Measurements from ENCODE around the gene CD59. TPM values are rescaled to one million over a fixed set of nuclear protein-coding genes. Genes with fewer than 3 reads are reported as not detected.
A peak's percentile ranks its signal among the peaks of the same experiment; 100 is the strongest.

CD59 gene
- total RNA-seq, 1 experiment from 2014 or later, result 204 TPM

DNA sequence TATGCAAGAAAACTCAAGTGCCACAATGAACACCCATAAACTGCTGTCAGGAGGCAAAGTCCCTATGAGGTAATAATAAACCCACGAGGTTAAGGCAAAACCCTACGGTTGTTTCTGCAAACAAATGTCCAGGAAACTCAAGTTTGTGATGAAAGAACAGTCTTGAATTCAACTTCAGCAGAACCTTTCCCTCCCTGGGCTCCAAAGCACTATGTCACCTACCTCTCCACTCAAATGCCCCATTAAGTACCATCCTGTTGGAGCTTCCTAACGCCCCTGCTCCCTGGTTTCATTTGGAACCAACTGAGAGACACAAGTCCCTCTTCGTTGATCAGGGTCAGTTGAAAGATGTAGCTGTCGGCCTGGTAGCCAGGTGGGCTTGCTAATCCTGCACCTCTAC, 33.0 kb downstream of the CD59 start:
- intact Hi-C loops (cut with micrococcal nuclease; ENCODE audit: unreplicated experiment), result loop anchor here (5.0 kb wide), 1 partner anchor 124 kb away; no protein-coding TSS in a partner anchor
- TF ChIP-seq, protein P1, sequence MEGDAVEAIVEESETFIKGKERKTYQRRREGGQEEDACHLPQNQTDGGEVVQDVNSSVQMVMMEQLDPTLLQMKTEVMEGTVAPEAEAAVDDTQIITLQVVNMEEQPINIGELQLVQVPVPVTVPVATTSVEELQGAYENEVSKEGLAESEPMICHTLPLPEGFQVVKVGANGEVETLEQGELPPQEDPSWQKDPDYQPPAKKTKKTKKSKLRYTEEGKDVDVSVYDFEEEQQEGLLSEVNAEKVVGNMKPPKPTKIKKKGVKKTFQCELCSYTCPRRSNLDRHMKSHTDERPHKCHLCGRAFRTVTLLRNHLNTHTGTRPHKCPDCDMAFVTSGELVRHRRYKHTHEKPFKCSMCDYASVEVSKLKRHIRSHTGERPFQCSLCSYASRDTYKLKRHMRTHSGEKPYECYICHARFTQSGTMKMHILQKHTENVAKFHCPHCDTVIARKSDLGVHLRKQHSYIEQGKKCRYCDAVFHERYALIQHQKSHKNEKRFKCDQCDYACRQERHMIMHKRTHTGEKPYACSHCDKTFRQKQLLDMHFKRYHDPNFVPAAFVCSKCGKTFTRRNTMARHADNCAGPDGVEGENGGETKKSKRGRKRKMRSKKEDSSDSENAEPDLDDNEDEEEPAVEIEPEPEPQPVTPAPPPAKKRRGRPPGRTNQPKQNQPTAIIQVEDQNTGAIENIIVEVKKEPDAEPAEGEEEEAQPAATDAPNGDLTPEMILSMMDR (conservative IDR thresholded peaks at IDR 0.05; ENCODE audit: low read depth, low read length), result no peak
- no peak for TF ChIP-seq EZH2 (IDR thresholded peaks at IDR 0.05; ENCODE audit: borderline replicate concordance, low read depth, low read length, poor library complexity, severe bottlenecking)
- DNase-seq (ENCODE audit: low spot score), result no peak
- Histone ChIP-seq H3K27ac (ENCODE audit: low read depth, low read length, poor library complexity, severe bottlenecking) (no peak overlapping the region), H3K4me1 (ENCODE audit: insufficient read depth, low read length, poor library complexity, severe bottlenecking) (peaks cover 23% of the 10 kb centered on the region), H3K27me3 (replicated peaks; ENCODE audit: insufficient read depth, low read depth, low read length, poor library complexity) (no peaks in the 10 kb centered on the region), H3K4me3 (ENCODE audit: low read depth, low read length, poor library complexity, severe bottlenecking) (no peak overlapping the region), H3K9me3 (ENCODE audit: low read depth, low read length, poor library complexity, severe bottlenecking) (no peaks in the 10 kb centered on the region), H3K36me3 (ENCODE audit: insufficient read depth, low read length, poor library complexity, severe bottlenecking) (no peaks in the 10 kb centered on the region)
- ChIA-PET POLR2A (ENCODE audit: low non-redundant PET) (no interaction called here), CTCF (no interaction called here)
- no TSS peak for BruUV-seq (replicated peaks)

DNA sequence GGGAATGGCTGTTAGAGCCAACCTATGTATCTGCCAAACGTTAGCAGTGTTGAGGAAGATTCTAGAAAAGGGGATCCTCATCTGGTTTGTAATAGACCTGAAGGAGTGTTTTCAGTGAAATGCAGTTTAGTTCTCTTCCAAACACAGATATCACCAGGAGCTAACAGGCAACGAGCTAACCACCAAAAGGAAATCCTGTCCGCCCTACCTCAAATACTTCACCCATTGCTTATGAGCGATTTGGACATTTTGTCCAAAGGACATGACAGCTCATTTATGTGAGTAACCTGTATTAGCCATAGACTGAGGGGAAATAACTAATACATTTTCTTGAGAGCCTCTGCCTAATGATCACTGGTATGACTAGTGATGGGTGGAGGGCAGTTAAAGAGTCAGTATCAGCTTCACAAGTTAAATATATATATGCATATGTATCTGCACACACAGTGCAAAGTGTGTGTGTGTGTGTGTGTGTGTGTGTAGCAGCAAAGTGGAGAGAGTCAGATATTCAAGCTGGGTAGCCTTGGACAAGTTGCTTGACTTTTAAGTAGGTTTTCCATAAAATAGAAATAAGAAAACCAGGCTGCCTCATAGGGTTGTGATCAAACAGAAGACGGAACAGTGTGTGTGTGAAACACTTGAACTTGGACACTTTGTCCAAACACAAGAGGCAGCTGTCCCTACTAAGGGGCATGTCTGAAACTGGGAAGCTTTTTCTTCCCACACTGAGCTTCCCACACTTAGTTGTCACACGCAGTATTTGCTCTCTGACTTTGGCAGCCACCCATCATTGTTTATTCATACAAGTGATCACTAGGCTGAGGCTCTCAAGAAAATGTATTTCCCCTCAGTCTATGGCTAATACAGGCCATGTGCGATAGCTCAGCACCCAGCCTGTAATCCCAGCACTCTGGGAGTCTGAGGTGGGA, 34.7 kb downstream of the CD59 start:
- peaks cover 32% of the 10 kb centered on the region for H3K4me1 ChIP-seq (ENCODE audit: insufficient read depth, low read length, poor library complexity, severe bottlenecking)

DNA sequence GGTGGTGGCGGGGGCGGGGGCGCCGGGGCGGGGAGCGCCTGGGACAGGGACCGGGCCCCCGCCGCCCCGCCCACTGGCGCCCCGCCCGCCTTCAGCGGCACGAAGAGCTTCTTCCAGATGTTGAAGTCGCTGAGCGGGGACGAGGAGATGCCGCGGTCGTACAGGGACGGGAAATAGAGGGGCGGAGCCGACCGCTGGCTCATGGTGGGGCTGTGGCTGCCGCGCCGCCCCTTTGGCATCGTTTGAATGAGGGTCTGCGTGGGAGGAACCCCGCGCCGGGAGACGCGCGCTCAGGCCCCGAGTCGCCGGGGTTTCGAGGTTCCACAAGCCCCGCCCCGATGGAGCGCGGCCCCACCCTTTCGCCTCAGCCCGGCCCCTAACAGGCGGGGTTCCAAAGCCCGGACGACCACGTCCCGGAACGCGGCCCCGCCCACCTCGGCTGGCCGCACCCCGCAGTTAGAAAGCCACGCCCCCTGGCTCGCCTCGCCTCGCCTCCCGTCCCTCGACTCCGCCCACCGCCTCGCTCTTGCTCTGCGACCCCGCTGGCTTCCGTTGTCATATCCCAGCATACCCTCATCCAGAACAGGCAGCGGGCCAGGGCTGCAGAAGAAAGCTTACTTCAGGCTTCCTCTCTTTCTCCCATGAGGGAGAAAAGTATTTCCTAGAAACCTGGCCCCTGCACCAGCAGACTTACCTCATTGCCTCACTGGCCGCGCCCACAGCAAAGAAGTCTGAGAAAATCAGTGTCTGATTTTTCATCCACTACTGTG, 35.5 kb downstream of the CD59 start, which contains the start of gene C11orf91:
Gene C11orf91, minus strand, starts transcription at position 325 of the 770 bp plus-strand sequence. Its CDS starts 86 bp downstream, at position 239.
- ChIA-PET POLR2A (ENCODE audit: low non-redundant PET) (interaction anchor here (0.5 to 0.6 kb wide), 4 partner anchors 33 to 732 kb away, joined by 3 to 9 read pairs (median 6); no protein-coding TSS in a partner anchor), CTCF (interaction anchor here (0.5 to 2.6 kb wide), 7 partner anchors 39 to 529 kb away, joined by 5 to 24 read pairs (median 8); partner anchors contain the start of gene KIAA1549L)
- Histone ChIP-seq H3K27me3 (replicated peaks; ENCODE audit: insufficient read depth, low read depth, low read length, poor library complexity) (no peaks in the 10 kb centered on the region), H3K36me3 (ENCODE audit: insufficient read depth, low read length, poor library complexity, severe bottlenecking) (no peaks in the 10 kb centered on the region), H3K27ac (ENCODE audit: low read depth, low read length, poor library complexity, severe bottlenecking) (peak within 1 kb of the TSS; percentile 74), H3K4me1 (ENCODE audit: insufficient read depth, low read length, poor library complexity, severe bottlenecking) (peaks cover 40% of the 10 kb centered on the region), H3K9me3 (ENCODE audit: low read depth, low read length, poor library complexity, severe bottlenecking) (no peaks in the 10 kb centered on the region), H3K4me3 (ENCODE audit: low read depth, low read length, poor library complexity, severe bottlenecking) (peak within 1 kb of the TSS; percentile 42)
- TF ChIP-seq EZH2 (IDR thresholded peaks at IDR 0.05; ENCODE audit: borderline replicate concordance, low read depth, low read length, poor library complexity, severe bottlenecking), result no peak
- intact Hi-C loops (cut with micrococcal nuclease; ENCODE audit: unreplicated experiment), result loop anchor here (5.0 kb wide), 1 partner anchor 127 kb away; no protein-coding TSS in a partner anchor
- no TSS peak for BruUV-seq (replicated peaks)
- peak; percentile 100 for DNase-seq (ENCODE audit: low spot score)

More for the DNA sequence above, 34.7 kb downstream of the CD59 start:
- peak; percentile 62 for DNase-seq (ENCODE audit: low spot score)
- Histone ChIP-seq H3K4me3 (ENCODE audit: low read depth, low read length, poor library complexity, severe bottlenecking) (peak overlapping the region; percentile 42), H3K27me3 (replicated peaks; ENCODE audit: insufficient read depth, low read depth, low read length, poor library complexity) (no peaks in the 10 kb centered on the region), H3K27ac (ENCODE audit: low read depth, low read length, poor library complexity, severe bottlenecking) (peak overlapping the region; percentile 74), H3K36me3 (ENCODE audit: insufficient read depth, low read length, poor library complexity, severe bottlenecking) (no peaks in the 10 kb centered on the region), H3K9me3 (ENCODE audit: low read depth, low read length, poor library complexity, severe bottlenecking) (no peaks in the 10 kb centered on the region)
- BruUV-seq (replicated peaks), result TSS peak; percentile 98
- ChIA-PET POLR2A (ENCODE audit: low non-redundant PET) (no interaction called here), CTCF (interaction anchor here (0.5 to 2.6 kb wide), 2 partner anchors 40 to 41 kb away, joined by 9 to 24 read pairs; no protein-coding TSS in a partner anchor)
- intact Hi-C loops (cut with micrococcal nuclease; ENCODE audit: unreplicated experiment), result loop anchor here (5.0 kb wide), 1 partner anchor 126 kb away; no protein-coding TSS in a partner anchor
- TF ChIP-seq, protein P1 (conservative IDR thresholded peaks at IDR 0.05; ENCODE audit: low read depth, low read length), result no peak
- TF ChIP-seq EZH2 (IDR thresholded peaks at IDR 0.05; ENCODE audit: borderline replicate concordance, low read depth, low read length, poor library complexity, severe bottlenecking), result no peak
